ENCODE data around the gene CNOT10.

- TF ChIP-seq, protein P1, sequence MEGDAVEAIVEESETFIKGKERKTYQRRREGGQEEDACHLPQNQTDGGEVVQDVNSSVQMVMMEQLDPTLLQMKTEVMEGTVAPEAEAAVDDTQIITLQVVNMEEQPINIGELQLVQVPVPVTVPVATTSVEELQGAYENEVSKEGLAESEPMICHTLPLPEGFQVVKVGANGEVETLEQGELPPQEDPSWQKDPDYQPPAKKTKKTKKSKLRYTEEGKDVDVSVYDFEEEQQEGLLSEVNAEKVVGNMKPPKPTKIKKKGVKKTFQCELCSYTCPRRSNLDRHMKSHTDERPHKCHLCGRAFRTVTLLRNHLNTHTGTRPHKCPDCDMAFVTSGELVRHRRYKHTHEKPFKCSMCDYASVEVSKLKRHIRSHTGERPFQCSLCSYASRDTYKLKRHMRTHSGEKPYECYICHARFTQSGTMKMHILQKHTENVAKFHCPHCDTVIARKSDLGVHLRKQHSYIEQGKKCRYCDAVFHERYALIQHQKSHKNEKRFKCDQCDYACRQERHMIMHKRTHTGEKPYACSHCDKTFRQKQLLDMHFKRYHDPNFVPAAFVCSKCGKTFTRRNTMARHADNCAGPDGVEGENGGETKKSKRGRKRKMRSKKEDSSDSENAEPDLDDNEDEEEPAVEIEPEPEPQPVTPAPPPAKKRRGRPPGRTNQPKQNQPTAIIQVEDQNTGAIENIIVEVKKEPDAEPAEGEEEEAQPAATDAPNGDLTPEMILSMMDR (optimal IDR thresholded peaks at IDR 0.05 in 1 of 3, IDR thresholded peaks at IDR 0.05 in 1 of 3, conservative IDR thresholded peaks at IDR 0.05 in 1 of 3; ENCODE audit: extremely low read depth in 1 of 3, insufficient read depth in 2 of 3, low read length in 3 of 3): no peak
- TF ChIP-seq EZH2 (IDR thresholded peaks at IDR 0.05; ENCODE audit: low read length): no peak
These were observed 17.9 kb upstream of the CNOT10 start for GRCh38 chr3:32667072-32667582.

All from keratinocyte (primary cell).